B cell (primary cell): ENCODE data around the gene PLD1. TPM values are rescaled to one million over a fixed set of nuclear protein-coding genes. Genes with fewer than 3 reads are reported as not detected.

Experiments used
- ATAC-seq: fragments of 200-7000 bp; cut with Tn5 transposase; one replicate; pipeline ENCODE4 v1.10.0; 2021; ENCODE audit warnings: low read depth, mild to moderate bottlenecking, moderate number of reproducible peaks, moderate library complexity
- CTCF ChIA-PET: fragments of 350-600 bp; sonication (Branson Sonifier 250); formaldehyde crosslinking; loops from one replicate; lab custom pipeline; 2021; ENCODE audit warnings: antibody characterized with exemption, inconsistent platforms; lab: Charles Lee
- POLR2A ChIA-PET: fragments of 350-600 bp; sonication (Branson Sonifier 250); formaldehyde crosslinking; loops from one replicate; lab custom pipeline; 2021; ENCODE audit warnings: antibody characterized with exemption; lab: Charles Lee
- DNase-seq: peaks from one replicate; pipeline ENCODE4 v3.0.0; 2013
- H2AFZ ChIP-seq: 2 replicates; pipeline ENCODE4 v1.6.1; 2012; ENCODE audit warnings: mild to moderate bottlenecking, low read depth, low read length; ENCODE audit not compliant: insufficient read depth, poor library complexity, severe bottlenecking
- H3K27ac ChIP-seq, 2 donors: 1 replicate in 1 of 2; 2 replicates in 1 of 2; pipeline ENCODE4 v1.5.1; 2012 to 2013; ENCODE audit warnings: low read length in 2 of 2, mild to moderate bottlenecking in 2 of 2, moderate library complexity in 1 of 2
- H3K27me3 ChIP-seq, 4 experiments: fragments of 200-600 bp in 1 of 4; sonication (generic) in 1 of 4; replicated peaks in 1 of 4; 1 replicate in 2 of 4; 2 replicates in 2 of 4; pipeline versions ENCODE4 v1.6.1 to v1.7.0; 2013 to 2016; ENCODE audit warnings: low read length in 3 of 4, mild to moderate bottlenecking in 2 of 4, mixed read lengths in 1 of 4, moderate library complexity in 1 of 4; ENCODE audit not compliant: insufficient read depth in 4 of 4, control insufficient read depth in 3 of 4; ENCODE audit errors: control extremely low read depth in 1 of 4
- H3K36me3 ChIP-seq, 2 experiments: replicated peaks in 1 of 2; 1 replicate in 1 of 2; 2 replicates in 1 of 2; pipeline versions ENCODE4 v1.6.1 to v1.7.1; 2013; ENCODE audit warnings: low read length in 1 of 2; ENCODE audit not compliant: insufficient read depth in 2 of 2, control insufficient read depth in 1 of 2; ENCODE audit errors: control extremely low read depth in 1 of 2, extremely low read depth in 1 of 2
- H3K4me1 ChIP-seq, 2 donors: fragments of 200-600 bp in 1 of 2; sonication (generic) in 1 of 2; 1 replicate in 1 of 2; 2 replicates in 1 of 2; pipeline versions ENCODE4 v1.5.1 to v1.6.1; 2013 to 2017; ENCODE audit warnings: low read length in 2 of 2; ENCODE audit not compliant: control insufficient read depth in 2 of 2, insufficient read depth in 2 of 2
- H3K4me2 ChIP-seq: replicated peaks from 2 replicates; pipeline ENCODE3; 2012; ENCODE audit warnings: mild to moderate bottlenecking, low read depth, low read length; ENCODE audit not compliant: poor library complexity, severe bottlenecking
- H3K4me3 ChIP-seq, 5 experiments: fragments of 200-600 bp in 1 of 5; sonication (generic) in 1 of 5; 1 replicate in 3 of 5; 2 replicates in 2 of 5; pipeline versions ENCODE4 v1.5.1 to v1.7.0; 2011 to 2016; ENCODE audit warnings: low read length in 4 of 5, mild to moderate bottlenecking in 4 of 5, low read depth in 2 of 5, control low read depth in 1 of 5, moderate library complexity in 1 of 5; ENCODE audit not compliant: insufficient read depth in 1 of 5; ENCODE audit errors: control extremely low read depth in 1 of 5, extremely low read depth in 1 of 5
- H3K79me2 ChIP-seq: fragments of 200-600 bp; sonication (generic); one replicate; pipeline ENCODE4 v1.6.0; 2016; ENCODE audit warnings: low read length; ENCODE audit not compliant: control insufficient read depth, insufficient read depth
- H3K9ac ChIP-seq: fragments of 200-600 bp; sonication (generic); 2 replicates; pipeline ENCODE4 v1.6.1; 2017; ENCODE audit warnings: mild to moderate bottlenecking, low read length, moderate library complexity
- H3K9me3 ChIP-seq, 3 donors: one replicate each; pipeline versions ENCODE4 v1.6.1 to v1.7.1; 2013; ENCODE audit warnings: low read length in 2 of 3; ENCODE audit not compliant: control insufficient read depth in 2 of 3, insufficient read depth in 1 of 3; ENCODE audit errors: control extremely low read depth in 1 of 3
- H4K20me1 ChIP-seq: 2 replicates; pipeline ENCODE4 v1.6.0; 2012; ENCODE audit warnings: mild to moderate bottlenecking, low read length; ENCODE audit not compliant: insufficient read depth, control insufficient read depth, poor library complexity, severe bottlenecking
- H3K27ac Mint-ChIP-seq: one replicate; pipeline ENCODE4 v1.8.0; 2021; ENCODE audit warnings: mixed read lengths
- H3K27me3 Mint-ChIP-seq: one replicate; pipeline ENCODE4 v1.8.0; 2021; ENCODE audit warnings: mixed read lengths
- H3K4me1 Mint-ChIP-seq: one replicate; pipeline ENCODE4 v1.8.0; 2021; ENCODE audit warnings: mixed read lengths
- H3K4me3 Mint-ChIP-seq: one replicate; pipeline ENCODE4 v1.8.0; 2021; ENCODE audit warnings: mixed read lengths
- H3K9me3 Mint-ChIP-seq: one replicate; pipeline ENCODE4 v1.8.0; 2022; ENCODE audit warnings: mixed read lengths; ENCODE audit not compliant: insufficient read depth
- EZH2 ChIP-seq: IDR thresholded peaks from 2 replicates; pipeline ENCODE4 v1.6.1; 2012; ENCODE audit warnings: borderline replicate concordance, low read depth, mild to moderate bottlenecking, moderate library complexity, low read length; ENCODE audit not compliant: insufficient read depth, poor library complexity, severe bottlenecking
- WGBS: methylation state at CpG from one replicate; pipeline ENCODE4 v1.1.5; 2013; ENCODE audit warnings: missing lambda C conversion rate; ENCODE audit not compliant: insufficient coverage; 5-methylcytosine and 5-hydroxymethylcytosine counted together
- intact Hi-C: fragments of 100-400 bp; cut with micrococcal nuclease; formaldehyde crosslinking; loops from one replicate; pipeline ENCODE4 v1.10.0; 2022
- polyA plus RNA-seq: library from polyadenylated mRNA; depleted of rRNA; stranded (reverse); fragments of >200 nt; gene quantifications from 2 replicates; pipeline ENCODE4 v1.2.3, GENCODE V29; 2012
- total RNA-seq, 2 donors: library from RNA; stranded (reverse); fragments of 120-200 nt in 1 of 2; gene quantifications; 1 replicate in 1 of 2; 2 replicates in 1 of 2; pipeline versions ENCODE4 v1.2.3 to v1.2.4, GENCODE V29; 2013 to 2022
- TF ChIP-seq, protein P1 (sequence below): fragments of 200-600 bp; IDR thresholded peaks from one replicate; pipeline ENCODE4 v1.8.0; 2022; ENCODE audit warnings: antibody characterized with exemption, mild to moderate bottlenecking

PLD1 gene
- total and polyA plus RNA-seq, 2 donors (not counting 1 experiment from before 2014, with no cell fraction given), result 0.24 to 0.52 TPM

DNA sequence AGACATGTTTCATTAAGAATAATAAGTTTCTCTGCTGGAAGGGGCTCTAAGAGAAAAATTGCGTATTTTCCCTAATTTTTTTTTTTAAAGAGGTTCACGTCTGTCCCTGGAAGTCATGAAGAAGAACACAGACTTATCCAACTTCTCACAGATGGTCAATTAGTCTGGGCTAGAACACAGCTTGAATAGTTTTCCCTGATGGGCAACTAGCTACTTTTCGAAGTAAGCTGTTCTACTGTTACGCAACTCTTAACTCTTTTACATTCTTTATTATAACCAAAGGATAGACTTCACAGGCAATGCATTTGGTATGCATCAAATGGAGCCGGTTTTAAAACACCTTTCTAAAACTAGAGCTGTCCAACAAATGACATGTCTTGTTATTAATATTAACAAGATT lies 205.9 kb downstream of the PLD1 start:
- ChIA-PET POLR2A (no interaction called here), CTCF (no interaction called here)
- Mint-ChIP-seq H3K27ac (no peak overlapping the region), H3K4me1 (no peaks in the 10 kb centered on the region), H3K27me3 (peaks cover 8% of the 10 kb centered on the region), H3K9me3 (no peaks in the 10 kb centered on the region), H3K4me3 (no peak overlapping the region)
- no peak overlapping the region for H3K4me3 ChIP-seq
- no peak overlapping the region for H3K4me2 ChIP-seq
- no CpG with 5 or more reads among the region's 5 CpGs for WGBS
- no peaks in the 10 kb centered on the region for H4K20me1 ChIP-seq
- H3K9me3 ChIP-seq, result no peaks in the 10 kb centered on the region
- no peak for DNase-seq
- H2AFZ ChIP-seq, result no peak overlapping the region
- H3K9ac ChIP-seq, result no peak overlapping the region
- H3K4me1 ChIP-seq, result no peaks in the 10 kb centered on the region
- peaks cover 0 to 4% (median 1%) of the 10 kb centered on the region in 4 experiments for H3K27me3 ChIP-seq
- H3K27ac ChIP-seq, result no peak overlapping the region
- H3K36me3 ChIP-seq, result no peaks in the 10 kb centered on the region
- H3K79me2 ChIP-seq, result no peaks in the 10 kb centered on the region
- intact Hi-C loops, result no loop called here
- no peak for TF ChIP-seq EZH2
- TF ChIP-seq, protein P1, sequence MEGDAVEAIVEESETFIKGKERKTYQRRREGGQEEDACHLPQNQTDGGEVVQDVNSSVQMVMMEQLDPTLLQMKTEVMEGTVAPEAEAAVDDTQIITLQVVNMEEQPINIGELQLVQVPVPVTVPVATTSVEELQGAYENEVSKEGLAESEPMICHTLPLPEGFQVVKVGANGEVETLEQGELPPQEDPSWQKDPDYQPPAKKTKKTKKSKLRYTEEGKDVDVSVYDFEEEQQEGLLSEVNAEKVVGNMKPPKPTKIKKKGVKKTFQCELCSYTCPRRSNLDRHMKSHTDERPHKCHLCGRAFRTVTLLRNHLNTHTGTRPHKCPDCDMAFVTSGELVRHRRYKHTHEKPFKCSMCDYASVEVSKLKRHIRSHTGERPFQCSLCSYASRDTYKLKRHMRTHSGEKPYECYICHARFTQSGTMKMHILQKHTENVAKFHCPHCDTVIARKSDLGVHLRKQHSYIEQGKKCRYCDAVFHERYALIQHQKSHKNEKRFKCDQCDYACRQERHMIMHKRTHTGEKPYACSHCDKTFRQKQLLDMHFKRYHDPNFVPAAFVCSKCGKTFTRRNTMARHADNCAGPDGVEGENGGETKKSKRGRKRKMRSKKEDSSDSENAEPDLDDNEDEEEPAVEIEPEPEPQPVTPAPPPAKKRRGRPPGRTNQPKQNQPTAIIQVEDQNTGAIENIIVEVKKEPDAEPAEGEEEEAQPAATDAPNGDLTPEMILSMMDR, result no peak
- no peak for ATAC-seq

DNA sequence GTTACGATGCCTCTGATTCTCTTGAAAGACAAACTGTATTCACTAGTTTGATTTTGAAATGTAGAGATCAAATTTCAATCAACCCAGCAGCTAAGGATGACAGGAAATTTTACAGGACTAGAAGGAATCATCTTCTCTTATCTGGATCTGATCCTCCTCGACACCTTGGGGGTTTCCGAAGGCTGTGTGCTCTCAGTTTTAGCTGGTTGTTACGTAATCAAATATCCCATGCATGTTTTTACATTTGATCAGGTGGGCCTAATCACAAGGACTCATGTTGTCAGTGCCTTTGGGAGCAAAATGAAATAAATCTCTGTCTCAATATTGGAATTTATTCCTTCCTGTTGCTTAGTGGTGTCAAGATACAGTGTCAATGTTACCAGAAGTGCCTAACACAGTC lies 208.2 kb downstream of the PLD1 start:
- peaks cover 0 to 4% (median 1%) of the 10 kb centered on the region in 4 experiments for H3K27me3 ChIP-seq
- no peak overlapping the region for H3K27ac ChIP-seq
- H3K4me3 ChIP-seq, result no peak overlapping the region
- no peaks in the 10 kb centered on the region for H3K36me3 ChIP-seq
- H2AFZ ChIP-seq, result no peak overlapping the region
- no peak for ATAC-seq
- no peaks in the 10 kb centered on the region for H4K20me1 ChIP-seq
- TF ChIP-seq, protein P1, result no peak
- no peak for TF ChIP-seq EZH2
- intact Hi-C loops, result no loop called here
- no peak overlapping the region for H3K9ac ChIP-seq
- no peak for DNase-seq
- ChIA-PET POLR2A (no interaction called here), CTCF (no interaction called here)
- H3K9me3 ChIP-seq, result no peaks in the 10 kb centered on the region
- Mint-ChIP-seq H3K4me1 (no peaks in the 10 kb centered on the region), H3K27me3 (peaks cover 8% of the 10 kb centered on the region), H3K4me3 (no peak overlapping the region), H3K9me3 (no peaks in the 10 kb centered on the region), H3K27ac (no peak overlapping the region)
- WGBS, result 87% methylated on average over 3 of the region's 4 CpGs
- no peaks in the 10 kb centered on the region for H3K4me1 ChIP-seq
- no peaks in the 10 kb centered on the region for H3K79me2 ChIP-seq
- no peak overlapping the region for H3K4me2 ChIP-seq
